Activated CD4-positive, alpha-beta T cell treated with anti-CD3 and anti-CD28 coated beads for 48 hours (primary cell): ENCODE results near the gene TOP1.
A peak's percentile ranks its signal among the peaks of the same experiment; 100 is the strongest.

ENCODE experiments used
- DNase-seq: peaks from one replicate; pipeline ENCODE4 v3.0.0-alpha.2; 2020

TOP1 gene

DNA sequence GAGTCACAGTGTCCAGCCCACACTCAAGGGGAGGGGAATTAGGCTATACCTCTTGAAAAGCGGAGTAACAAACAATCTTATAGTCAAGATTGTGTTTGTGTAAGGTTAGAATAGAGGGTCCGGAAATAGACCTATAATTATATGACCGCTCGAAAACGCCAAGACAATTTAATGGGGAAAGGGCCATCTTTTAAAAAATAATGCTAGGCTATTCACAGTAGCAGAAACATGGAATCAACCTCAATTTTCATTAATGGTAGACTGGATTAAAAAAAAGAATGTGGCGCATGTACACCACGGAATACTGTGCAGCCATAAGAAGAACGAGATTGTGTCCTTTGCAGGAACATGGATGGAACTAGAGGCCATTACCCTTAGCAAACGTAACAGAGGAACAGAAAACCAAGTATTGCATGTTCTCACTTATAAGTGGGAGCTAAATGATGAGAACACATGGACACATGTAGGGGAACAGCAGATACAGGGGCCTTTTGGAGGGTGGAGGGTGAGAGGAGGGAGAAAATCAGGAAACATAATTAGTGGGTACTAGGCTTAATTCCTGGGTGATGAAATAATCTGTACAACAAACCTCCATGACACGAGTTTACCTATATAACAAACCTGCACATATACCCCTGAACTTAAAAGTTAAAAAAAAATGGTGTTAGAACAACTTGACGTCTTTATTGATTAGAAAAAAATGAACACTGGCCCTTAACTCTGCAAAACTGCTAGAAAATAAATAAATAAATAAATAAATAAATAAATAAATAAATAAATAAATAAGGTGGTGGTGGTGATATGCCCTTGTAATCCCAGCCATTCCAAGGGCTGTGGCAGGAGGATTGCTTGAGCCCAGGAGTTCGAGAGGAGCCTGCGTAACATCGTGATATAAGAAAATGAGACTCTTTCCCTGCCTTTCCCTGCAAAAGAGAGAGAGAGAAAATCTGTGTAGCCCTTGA lies 30.3 kb downstream of the TOP1 start:
- no peak for DNase-seq

DNA sequence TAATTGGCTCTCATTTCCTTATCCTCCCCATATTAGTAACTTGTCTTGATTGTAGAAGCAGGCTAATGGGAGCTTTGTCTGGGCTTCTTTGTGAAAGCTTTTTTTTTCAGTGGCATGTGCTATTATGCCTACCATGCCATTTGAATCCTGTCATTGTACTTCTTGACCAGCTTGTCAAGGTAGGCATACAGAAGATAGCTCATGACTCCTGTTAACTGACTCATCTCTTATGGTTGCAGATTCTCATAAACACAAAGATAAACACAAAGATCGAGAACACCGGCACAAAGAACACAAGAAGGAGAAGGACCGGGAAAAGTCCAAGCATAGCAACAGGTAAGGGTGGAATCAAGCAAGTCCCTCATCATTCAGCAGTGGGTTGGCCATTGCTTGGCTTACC lies 32.5 kb downstream of the TOP1 start:
- DNase-seq = no peak

DNA sequence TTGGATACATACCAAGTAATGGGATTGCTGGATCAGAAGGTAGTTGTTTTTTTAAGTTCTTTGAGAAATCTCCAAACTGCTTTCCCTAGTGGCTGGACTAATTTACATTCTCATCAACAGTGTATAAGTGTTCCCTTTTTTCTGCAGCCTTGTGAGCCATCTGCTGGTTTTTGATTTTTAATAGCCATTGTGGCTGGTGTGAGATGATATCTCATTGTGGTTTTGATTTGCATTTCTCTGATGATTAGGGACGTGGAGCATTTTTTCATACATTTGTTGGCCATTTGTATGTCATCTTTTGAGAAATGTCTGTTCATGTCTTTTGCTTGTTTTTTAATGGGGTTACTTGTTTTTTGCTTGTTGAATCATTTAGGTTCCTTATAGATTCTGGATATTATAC lies 34.8 kb downstream of the TOP1 start:
- no peak for DNase-seq

GRCh38 chr20:41064377-41064776 lies 35.8 kb downstream of the TOP1 start:
- DNase-seq = no peak

DNA sequence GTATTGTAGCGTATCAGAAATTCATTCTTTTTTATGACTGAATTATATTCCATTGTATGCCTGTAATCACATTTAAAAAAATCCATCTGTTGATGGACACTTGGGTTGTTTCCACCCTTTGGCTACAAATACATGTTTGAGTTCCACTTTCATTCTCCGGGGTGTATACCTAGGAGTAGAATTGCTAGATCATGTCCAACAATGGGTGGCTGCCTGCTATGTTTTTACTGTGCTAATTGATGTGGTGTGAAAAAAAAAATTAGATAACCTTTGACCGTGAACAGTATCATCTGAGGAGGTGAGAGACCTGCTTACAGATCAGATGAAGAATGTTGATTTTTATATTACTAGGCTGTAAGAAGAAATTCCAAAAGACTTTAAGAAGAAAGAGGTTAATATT lies 37.1 kb downstream of the TOP1 start:
- no peak for DNase-seq

GRCh38 chr20:41068806-41069205 lies 40.2 kb downstream of the TOP1 start:
- DNase-seq = no peak

DNA sequence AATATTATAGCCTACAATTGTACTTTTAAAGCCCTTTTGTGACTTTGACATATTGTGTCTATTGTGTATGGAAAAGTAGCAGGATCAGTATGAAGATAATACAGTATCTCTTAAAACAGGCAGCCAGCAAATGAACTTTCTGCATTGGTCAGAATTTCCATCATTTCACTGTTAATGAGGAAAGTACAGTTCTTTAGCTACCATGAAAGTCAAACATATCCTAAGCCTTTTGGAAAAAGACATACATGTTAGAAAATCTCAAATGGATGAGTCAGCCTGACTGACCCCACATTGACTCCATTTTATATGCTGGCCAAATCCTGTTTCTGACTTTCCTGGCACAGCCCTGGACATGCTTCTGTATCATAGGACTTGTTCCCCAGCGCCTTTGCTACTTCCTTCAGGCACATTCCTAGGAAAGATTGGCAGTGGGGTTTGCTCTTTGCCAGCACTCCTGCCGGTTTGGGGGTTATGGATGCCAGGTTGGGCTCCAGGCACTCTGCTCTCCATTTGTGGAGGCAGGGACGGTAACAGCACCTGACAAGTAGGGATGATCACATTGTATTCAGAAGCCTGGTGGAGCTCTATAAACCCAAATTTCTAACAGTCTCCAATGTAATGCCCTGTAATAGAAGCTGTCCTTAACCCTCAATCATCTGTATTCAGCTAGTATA lies 43.7 kb downstream of the TOP1 start:
- no peak for DNase-seq

DNA sequence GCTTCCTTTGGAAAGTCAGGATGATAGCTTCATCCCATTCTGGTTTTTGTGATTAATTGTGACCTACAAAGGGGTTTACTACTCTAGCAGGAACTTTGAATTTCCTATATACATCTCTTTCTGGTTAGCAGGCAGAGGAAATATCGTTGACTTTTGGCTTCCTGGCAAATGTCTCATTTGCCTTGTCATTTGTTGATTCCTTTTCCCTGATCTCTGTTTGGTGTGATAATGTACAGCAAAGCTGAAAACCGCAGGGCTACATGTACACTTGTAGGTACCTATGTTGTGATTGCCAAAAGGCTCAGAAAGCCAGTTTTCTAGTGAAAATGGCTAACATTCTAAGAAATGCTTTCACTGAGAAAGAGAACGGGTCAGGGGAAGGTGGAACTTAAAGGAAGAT lies 44.3 kb downstream of the TOP1 start:
- no peak for DNase-seq

DNA sequence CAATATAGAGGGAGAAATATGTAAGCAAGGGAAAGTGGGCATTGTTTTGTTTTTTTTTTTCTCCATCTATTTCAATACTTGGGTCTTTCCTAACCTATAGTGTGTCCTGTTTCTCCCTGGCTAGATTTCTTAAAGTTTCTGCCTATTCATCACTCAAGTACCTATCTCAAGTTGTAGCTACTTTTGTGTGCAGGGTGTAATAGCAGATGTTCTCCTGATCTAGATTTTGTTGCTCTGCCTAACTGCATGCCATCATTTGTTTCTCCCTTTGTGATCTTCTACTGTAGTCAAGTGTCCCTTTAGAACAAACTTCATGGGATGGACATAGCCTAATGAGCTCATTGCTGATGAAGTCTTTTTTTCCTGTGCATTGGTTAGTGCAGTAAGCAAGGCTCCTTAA lies 45.8 kb downstream of the TOP1 start:
- no peak for DNase-seq

DNA sequence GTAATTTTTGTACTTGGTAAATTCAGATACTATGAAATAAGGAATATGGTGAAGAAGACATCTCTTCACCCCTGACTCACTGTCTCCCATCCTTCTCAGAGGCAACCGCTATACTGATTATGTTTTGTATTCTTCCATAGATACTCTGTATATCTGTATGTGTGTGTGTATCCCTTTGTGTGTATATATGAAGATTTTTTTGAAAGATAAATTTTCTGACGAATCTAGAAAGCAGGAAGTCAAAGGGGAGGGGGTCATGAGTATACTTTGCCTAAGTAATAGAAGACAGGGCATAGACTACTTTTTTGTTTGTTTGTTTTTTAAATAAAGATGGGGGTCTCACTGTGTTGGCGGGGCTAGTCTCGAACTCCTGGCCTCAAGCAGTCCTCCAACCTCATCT lies 48.2 kb downstream of the TOP1 start:
- no peak for DNase-seq

DNA sequence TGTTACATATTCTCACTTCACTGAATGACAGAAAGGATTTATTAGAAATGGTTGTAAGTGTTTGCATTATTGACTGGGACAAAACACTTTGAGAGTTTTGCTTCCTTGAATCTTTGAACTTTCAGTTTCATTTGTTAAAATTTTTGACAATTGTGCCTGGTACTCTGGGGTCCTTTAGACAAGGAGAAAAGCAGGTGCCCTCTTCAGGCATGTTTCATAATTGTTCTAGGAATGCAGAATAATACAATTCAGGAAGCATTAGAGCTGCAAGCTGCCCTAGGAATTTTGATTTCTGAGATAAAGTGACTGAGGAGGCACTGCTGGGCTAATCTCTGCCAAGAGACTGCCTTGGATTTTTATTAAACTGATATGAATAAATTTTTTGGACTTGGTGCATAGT lies 49.7 kb downstream of the TOP1 start:
- no peak for DNase-seq

DNA sequence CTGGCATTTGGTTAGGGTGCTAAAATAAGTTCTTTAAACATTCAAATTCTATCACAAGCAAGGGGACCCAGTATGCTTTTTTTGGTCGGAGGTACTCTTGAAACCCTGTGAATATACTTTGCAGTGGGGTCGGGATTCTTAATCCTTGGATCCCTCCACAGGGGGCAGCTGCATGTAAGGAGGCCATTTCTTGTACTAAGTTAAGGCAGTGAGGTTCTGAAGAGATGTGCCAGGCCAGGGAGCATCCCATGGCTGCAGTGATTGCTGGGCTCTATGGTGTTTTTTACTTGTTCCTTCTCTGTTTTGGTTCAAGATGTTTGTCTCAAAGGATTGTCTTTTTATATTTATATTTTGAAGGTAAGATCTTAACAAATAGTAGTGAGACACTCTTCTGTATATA lies 50.4 kb downstream of the TOP1 start:
- no peak for DNase-seq

GRCh38 chr20:41080866-41081265 lies 52.2 kb downstream of the TOP1 start:
- no peak for DNase-seq

DNA sequence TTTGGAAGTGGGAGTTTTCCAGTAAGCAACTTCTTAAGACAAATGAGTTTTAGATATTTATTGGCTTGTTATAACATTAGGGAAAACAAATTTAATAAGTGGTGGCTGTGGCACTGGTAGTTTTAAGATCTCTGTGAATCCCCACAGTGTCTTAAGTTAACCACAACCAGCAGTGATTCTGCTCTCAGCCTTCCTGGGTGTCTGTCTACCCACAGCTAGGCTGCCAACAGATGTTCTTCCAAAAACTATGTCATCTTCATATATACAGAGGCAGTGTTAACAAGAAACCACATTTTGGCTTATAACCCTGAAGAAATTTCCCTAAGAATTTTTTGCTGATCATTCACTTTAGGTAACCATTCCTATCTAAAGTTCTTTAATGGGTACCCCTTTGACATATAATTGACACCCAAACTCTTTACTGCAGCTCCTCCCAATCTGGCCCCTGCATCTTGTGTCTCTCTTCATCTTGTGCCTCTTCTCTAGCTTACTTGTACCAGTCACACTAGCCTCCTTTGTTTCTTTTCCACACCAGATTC lies 52.7 kb downstream of the TOP1 start:
- no peak for DNase-seq

DNA sequence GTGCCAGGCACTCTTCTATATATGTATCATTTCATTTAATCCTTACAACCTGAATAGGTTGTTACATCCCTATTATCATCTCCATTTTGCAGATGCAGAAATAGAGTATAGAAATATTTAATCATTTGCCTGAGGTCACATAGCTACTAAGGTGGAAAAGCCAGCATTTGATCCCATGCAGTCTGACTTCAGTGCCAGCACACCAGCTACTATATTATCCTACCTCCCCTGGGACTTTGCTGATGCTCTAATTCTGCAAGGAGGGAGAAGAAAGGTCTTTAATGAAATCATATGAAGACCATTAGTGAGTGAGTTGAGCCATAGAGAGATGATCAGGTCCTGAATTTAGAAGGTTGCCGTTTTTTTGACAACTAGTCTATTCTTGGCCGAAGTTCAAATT lies 53.7 kb downstream of the TOP1 start:
- DNase-seq = no peak

- DNase-seq = no peak
Observed at GRCh38 chr20:41085606-41086005, 57.0 kb downstream of the TOP1 start.

DNA sequence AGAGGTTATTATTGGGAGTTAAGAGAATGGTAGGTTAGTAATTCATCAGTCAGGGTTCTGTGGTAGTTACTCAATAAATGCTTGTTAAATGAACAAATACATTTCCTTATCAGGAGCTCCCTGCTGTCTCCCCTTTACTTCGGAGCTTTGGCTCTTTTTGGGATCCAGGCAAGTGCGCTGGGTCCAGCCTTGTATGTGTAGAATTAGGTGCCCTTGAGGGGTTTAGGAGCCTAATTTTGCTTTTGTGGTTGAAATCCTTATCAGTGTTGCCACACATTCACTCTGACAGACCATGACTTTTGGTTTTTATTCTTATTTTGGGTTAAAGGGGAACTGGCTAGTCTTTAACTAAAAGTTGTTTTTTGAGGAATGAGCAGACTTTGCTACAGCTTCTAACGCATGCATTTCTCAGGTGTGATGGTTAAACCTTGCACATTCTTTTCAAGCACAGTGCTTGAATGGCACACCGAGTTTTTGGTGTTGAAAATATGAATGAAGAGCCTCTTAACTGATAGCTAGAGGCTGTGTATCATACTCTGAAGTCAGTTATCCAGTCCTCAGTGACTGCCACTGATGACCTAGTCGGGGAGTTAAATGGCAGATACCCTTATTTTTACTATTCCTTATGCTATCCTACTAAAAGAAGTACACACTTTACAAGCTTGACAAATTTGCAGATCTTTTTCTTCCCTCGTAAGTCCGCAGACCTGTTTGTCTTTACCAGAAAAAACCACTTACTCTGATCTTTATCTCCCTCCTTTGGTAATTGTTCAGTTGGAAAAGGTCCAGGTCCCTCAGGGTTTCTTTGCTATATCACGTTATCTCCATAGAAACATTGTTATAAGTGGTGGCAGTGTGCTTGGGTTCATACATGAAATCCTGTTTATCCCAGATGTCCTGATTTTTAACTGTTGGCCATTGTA lies 58.0 kb downstream of the TOP1 start:
- no peak for DNase-seq

- DNase-seq = no peak
Observed at GRCh38 chr20:41087325-41087685, 58.7 kb downstream of the TOP1 start.

- no peak for DNase-seq
Observed at GRCh38 chr20:41087777-41088176, 59.2 kb downstream of the TOP1 start.

DNA sequence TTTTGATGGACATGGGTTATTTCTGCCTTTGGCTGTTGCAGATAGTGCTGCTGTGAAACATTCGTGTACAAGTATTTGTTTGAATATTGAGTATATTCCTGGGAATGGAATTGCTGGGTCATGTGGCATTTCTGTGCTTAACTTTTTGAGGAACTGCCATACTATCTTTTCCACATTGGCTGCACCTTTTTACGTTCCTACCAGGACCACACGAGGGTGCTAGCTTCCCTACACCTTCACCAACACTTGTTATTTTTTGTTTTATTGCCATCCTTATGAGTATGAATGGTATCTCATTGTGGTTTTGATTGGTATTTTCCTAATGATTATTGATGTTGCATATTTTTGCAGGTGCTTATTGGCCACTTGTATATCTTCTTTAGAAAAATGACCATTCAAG lies 60.9 kb downstream of the TOP1 start:
- no peak for DNase-seq

DNA sequence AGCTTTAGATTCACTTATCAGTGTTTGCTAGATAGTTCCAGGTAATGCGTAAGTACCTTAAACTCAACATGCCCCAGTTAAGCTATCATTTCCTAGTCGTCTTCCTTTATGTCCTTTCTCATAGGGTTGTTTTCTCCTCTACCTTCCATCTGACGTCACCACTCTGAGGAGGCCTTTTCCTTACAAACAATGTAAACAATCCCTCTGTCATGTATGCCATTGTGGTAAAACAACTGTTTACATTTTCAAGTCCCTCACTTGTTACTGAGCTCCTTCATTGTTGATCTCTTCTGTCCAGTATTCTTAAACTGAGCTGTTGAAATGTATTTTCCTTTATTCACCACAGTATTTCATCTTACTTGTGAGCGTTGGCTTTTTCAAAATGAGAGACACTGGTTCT lies 63.3 kb downstream of the TOP1 start:
- no peak for DNase-seq

DNA sequence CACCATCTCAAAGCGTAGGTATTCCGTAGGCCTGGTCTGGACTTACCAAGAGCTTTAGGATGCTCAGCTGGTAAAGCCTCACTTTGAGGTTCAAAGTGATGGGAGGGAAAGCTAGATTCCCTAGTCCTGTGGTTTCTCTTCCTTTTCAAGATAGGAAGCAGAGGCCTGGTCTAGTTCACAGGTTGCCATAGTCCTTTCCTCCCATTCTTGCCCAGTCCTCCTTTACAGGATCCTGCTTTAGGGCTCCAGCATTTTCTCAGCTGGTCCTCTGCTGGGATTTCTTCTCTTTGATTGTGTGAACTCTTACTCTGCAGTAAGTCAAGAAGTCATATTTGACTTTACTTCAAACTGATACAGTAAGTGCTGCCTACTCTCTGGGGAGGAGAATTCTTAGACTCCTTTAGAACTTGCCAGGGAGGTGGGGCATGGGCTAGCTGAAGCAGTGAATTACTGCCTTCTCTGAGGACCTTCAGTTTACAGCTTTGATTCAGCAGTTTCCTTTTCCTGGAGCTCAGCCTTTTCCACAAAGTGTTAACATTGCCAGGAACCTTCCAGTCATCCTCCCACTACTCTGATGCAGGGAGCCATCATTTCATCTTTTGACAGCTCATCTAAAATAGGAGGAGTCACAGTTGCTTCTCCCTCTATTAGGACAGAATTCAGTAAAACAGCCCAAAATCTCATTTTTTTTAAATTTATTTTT lies 65.9 kb downstream of the TOP1 start:
- DNase-seq = peak; percentile 41
